ENCODE data around the gene TCHP.
"Not testable (repeated sequence)": the region's sequence is repeated elsewhere in the genome, so short reads cannot be mapped to it uniquely, and the experiment has no call there.

Gene TCHP

GRCh38 chr12:109879351-109880042 lies 20.6 kb upstream of the TCHP start:
- no peak for DNase-seq
- no peak for ATAC-seq

- DNase-seq (peak; percentile 93), ATAC-seq (peak; percentile 96)
Measured at GRCh38 chr12:109880043-109880931, 19.8 kb upstream of the TCHP start, which contains the start of gene GLTP. TSS of gene GLTP (minus strand) at chr12:109880541. CDS start at chr12:109880374, 167 bp downstream.

DNA sequence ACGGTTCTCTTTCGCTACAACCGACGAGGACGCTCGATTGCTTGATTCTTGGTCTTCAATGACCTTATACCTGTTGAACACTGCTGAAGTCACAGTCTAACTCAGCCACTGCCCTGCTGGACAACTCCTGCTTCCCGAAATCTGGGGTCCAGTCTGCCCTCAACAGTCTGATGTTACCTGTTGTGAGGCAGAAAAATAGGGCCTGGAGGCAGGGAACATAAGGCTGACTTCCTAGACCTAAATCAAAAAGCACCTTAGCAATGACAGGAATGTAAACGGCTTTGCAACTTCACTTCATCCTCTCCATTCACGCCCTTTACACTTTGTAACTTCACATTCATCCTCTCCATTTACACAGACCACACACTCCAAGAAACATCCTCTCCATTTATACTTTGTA lies 19.1 kb upstream of the TCHP start:
- ATAC-seq = no peak
- no peak for DNase-seq

DNA sequence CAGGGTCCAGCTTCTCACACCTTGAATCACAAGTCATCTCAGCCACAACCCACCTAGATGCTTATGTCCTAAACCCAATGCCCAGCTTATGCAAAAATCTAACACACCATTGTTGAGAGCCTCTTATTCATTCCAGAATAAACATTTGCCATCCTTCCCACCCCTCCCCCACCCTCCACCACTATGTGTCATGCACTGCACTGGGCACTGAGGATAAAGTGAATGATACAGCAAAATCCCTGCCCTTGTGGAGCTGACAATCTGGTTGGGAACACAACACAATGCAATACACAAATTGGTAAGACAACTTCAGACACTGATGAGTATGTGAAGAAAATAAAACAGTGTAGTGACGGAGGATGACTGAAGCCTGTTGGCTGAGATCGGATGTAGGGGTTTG lies 18.3 kb upstream of the TCHP start:
- ATAC-seq (no peak), DNase-seq (no peak)

DNA sequence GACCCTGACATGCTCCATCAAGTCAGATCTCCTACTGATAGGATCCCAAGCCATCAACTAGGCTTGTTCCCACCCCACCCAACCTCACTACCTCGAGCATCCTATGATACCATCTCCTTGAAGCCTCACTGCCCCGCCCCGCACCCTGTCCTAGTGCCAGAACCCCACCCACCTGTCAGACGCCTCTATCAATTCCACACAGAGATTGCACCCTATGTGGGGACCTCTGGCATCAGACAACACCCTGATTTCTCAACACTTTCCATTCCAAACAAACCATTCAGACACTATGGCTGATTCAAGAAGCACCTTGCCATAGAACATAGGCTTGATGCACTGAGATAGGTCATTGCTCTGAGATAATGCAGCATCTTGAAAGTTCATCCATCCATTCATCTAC lies 16.6 kb upstream of the TCHP start:
- DNase-seq (no peak), ATAC-seq (no peak)

DNA sequence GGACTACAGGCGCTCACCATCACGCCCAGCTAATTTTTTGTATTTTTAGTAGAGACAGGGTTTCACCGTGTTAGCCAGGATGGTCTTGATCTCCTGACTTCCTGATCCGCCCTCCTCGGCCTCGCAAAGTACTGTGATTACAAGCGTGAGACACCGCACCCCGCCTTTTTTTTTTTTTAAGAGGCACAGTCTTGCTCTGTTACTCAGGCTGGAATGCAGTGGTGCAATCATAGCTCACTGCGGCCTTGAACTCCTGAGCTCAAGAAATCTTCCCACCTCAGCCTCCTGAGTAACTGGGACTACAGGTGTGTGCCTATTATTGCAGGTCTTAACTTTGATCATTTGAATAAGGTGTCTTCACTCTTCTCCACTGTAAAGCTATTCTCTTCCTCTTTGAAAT lies 14.5 kb upstream of the TCHP start:
- ATAC-seq (no peak), DNase-seq (no peak)

DNA sequence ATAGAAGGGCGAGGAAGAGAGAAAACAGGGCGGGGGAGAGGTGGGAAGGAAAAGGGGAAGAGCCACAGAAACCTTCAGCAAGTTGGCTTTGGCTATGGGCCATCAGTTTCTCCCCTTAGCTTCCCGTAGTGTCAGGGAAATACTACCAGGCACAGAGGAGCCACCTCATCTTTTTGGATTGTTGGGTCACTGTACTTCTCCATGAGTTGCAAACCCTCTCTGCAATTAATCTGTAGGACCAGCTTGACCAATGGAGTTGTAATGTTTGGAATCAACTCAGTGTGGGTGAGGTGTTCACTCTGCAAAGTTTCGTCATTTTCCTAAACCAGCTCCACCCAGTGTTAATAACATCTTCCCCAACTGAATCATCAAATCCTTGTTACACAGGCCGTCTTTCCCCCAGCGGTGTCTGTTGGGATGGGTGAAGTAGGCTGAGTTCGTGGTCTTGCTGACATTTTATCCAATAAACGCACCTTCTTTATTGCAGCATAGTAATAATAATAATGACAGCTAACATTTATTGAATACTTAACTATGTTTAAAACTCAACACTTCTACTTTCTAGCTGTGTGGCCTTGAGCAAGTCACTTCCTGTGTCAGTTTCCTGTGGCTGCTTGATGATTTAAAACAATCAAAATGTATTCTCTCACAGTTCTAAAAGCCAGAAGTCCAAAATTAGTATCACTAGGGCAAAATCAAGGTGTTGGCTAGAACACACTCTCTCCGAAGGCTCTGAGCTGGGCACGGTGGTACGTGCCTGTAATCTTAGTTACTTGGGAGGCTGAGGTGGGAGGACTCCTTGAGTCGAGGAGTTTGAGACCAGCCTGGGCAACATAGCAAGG lies 11.7 kb upstream of the TCHP start:
- DNase-seq (peak; percentile 29), ATAC-seq (peak; percentile 78)

- ATAC-seq (no peak), DNase-seq (no peak)
Measured at GRCh38 chr12:109890620-109891170, 9.4 kb upstream of the TCHP start.

DNA sequence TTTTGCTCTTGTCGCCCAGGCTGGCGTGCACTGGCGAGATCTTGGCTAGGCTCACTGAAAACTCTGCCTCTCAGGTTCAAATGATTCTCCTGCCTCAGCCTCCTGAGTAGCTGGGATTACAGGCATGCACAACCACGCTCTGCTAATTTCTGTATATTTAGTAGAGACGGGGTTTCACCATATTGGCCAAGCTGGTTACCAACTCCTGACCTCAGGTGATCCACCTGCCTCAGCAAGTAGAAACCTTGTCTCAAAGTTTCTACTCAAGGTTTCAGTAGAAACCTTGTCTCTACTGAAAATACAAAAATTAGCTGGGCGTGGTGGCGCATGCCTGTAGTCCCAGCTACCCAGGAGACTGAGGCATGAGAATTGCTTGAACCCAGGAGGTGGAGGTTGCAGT lies 8.3 kb upstream of the TCHP start:
- not testable (repeated sequence) for DNase-seq, ATAC-seq

- ATAC-seq = no peak
- no peak for DNase-seq
Measured at GRCh38 chr12:109892165-109892715, 7.8 kb upstream of the TCHP start.

GRCh38 chr12:109892748-109893147 lies 7.3 kb upstream of the TCHP start:
- DNase-seq (no peak), ATAC-seq (peak; percentile 19)

GRCh38 chr12:109893261-109893995 lies 6.6 kb upstream of the TCHP start:
- DNase-seq = no peak
- ATAC-seq = no peak

DNA sequence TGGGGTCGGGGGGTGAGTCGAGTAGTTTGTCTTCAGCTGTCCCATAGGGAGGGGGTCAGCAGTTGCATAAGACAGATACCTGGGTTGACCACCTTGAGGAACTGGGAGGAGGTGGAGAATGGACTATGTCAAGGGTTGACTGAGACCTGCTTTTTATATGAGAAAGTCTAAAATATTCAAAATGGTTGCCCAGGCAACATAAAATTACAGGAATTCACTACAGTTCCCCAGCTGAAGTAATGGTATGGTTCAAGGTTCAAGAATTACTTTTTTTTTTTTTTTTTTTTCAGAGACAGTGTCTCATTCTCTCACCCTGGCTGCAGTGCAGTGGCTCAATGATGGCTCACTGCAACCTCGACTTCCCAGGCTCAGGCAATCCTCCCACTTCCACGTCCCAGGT lies 5.1 kb upstream of the TCHP start:
- ATAC-seq (no peak), DNase-seq (no peak)

- ATAC-seq = no peak
- DNase-seq = no peak
Measured at GRCh38 chr12:109896188-109896587, 3.9 kb upstream of the TCHP start.

DNA sequence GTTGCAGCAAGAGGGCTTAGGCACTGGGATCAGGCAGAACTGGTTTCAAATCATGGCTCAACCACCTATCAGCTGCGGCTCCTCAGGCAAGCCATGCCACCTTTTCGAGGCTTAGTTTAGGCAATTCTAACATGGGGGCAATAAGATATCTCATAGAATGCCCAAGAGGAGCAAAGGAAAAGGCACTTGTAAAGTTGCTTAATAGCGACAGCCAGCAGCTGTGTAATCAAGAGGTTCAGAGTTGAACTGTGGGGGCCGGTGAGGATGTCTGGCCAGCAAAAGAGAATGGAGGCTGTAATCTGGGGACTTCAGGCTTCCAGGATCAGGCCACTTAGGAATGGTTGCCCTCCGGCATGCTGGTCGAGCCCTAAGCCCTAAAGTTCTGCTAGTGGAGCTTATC lies 3.0 kb upstream of the TCHP start:
- DNase-seq (no peak), ATAC-seq (no peak)

- not testable (repeated sequence) for DNase-seq, ATAC-seq
Measured at GRCh38 chr12:109899345-109899744, 729 bp upstream of the TCHP start.

DNA sequence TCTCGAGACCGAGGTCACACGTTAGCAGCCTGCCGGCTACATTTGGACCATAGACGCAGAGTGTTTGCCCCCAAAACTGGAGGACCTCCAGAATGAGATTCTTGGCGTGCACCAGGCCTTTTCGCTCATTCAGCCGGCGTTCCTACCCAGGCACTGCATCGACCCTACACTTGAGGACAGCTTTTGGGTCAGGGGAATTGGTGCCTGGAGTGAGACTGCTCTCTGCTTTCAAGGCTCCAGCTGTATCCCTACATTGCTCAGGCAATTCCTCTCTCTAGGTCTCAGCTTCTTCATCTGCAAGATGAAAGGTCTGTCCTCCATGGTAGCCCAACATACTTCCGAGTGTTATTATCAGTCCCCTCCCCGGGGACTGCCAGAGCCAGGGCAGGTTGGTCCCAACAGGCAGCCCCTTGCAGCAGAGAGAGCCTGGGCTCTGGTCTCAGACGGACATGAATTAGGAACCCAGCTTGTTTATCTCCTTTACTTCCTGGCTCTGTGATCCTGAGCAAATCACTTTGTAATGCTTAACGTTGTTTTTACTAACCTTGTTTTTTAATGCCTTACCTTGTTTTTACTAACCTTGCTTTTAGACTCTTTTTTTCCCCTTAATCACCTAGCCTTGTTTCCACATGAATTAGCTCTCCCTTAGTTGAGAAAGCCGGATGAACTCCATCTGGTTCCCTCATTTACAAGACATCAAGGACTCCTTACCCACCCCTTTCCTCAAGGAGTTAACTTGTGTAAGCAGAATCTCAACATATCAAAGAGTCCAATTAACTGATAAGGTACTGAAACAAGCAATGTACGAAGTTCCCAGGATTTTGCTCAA lies 892 bp downstream of the TCHP start:
- peak; percentile 26 for ATAC-seq
- peak; percentile 16 for DNase-seq

DNA sequence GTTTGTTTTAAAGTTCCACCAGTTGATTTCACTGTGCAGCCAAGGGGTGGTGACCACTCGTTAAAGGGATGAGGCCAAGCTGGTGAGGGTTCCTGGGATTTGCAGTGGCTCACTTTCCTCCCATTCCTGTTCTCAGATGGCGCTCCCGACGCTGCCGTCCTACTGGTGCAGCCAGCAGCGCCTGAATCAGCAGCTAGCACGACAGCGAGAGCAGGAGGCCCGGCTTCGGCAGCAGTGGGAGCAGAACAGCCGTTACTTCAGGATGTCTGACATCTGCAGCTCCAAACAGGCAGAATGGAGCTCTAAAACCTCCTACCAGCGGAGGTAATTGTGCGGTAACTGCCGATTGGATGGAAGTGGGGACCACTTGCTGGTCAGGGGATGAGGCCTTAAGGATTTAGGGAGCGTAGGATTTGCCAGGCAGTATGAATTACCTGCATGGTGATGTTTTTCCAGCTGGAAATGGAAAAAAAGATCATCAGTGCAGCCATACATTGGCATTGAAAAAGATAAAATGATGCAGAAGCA lies 2.9 kb downstream of the TCHP start:
- no peak for ATAC-seq

DNA sequence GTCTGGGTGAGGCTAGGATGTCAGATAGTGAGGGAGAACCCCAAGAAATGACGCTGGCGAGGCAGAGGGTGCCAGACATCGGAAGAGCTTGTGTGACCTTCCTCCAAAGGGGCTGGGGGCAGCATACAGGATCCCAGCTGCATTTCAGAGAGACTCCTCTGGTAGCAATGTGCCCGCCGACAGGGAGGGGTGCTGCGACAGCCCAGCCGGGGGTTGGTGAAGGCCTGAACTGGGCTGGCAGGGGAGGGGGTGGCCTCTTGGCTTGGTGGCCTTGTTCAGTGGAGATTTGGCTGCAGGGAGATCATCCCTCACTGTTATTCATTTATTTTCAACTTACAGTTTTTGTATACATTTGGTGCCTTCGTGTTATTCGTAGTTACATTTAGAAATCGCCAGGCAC lies 5.2 kb downstream of the TCHP start:
- ATAC-seq (no peak), DNase-seq (no peak)

More for the DNA sequence above, 2.9 kb downstream of the TCHP start:
- no peak for DNase-seq

Measured in stimulated activated naive CD8-positive, alpha-beta T cell treated with anti-CD3 and anti-CD28 coated beads, Interleukin-15, Interleukin-2, amounts not matched to agents 100 U/mL and 50 U/mL, for 24 hours (primary cell).